ENCODE measurements around the gene MTOR.

Gene MTOR

GRCh38 chr1:11198851-11199594 is 63.3 kb downstream of the MTOR start:
- Histone ChIP-seq H3K36me3 (ENCODE audit: control insufficient read depth, insufficient read depth, low read length) (peaks cover 32% of the 10 kb centered on the region), H3K4me1 (ENCODE audit: control insufficient read depth, insufficient read depth, low read length) (no peaks in the 10 kb centered on the region), H3K4me3 (ENCODE audit: low read length) (no peak overlapping the region), H3K27me3 (ENCODE audit: control insufficient read depth, insufficient read depth, low read length) (no peaks in the 10 kb centered on the region), H3K9ac (ENCODE audit: low read length) (no peak overlapping the region), H3K27ac (ENCODE audit: low read depth, low read length) (no peak overlapping the region)

DNA sequence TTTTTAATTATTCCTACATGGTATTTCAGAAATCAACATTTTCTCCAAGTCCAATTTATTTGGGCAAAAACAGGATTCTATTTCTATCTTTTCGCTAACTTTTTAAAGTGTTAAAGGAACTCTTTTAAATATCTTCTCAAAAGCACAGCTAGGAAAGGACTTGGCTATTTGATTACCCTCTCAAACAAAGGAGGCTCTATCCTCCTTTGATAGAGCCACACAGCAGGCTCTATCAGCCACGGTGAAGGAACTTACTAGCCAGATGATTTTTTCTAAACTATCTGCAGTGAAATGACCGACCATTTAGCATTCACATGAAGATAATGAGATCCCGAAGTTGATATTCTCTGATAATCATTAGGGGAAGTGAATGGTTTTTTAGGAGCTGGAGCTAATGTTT is 64.1 kb downstream of the MTOR start:
- Histone ChIP-seq H3K27ac (ENCODE audit: low read depth, low read length) (no peak overlapping the region), H3K9ac (ENCODE audit: low read length) (no peak overlapping the region), H3K4me3 (ENCODE audit: low read length) (no peak overlapping the region), H3K36me3 (ENCODE audit: control insufficient read depth, insufficient read depth, low read length) (peaks cover 38% of the 10 kb centered on the region), H3K27me3 (ENCODE audit: control insufficient read depth, insufficient read depth, low read length) (no peaks in the 10 kb centered on the region), H3K4me1 (ENCODE audit: control insufficient read depth, insufficient read depth, low read length) (no peaks in the 10 kb centered on the region)

DNA sequence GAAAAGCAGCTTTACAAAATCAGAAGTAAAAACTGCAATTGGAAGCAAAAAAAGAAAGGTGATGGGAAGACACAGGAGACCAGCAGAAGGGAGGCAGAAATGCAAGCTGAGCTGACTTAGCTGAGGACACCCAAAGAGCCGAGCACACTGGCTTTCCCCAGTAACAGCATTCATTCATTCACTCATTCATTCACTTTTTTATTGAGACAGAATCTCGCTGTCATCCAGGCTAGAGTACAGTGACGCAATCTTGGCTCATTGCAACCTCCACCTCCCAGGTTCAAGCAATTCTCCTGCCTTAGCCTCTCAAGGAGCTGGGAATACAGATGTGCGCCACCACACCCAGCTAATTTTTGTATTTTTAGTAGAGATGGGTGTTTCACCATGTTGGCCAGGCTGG is 65.0 kb downstream of the MTOR start:
- Histone ChIP-seq H3K27me3 (ENCODE audit: control insufficient read depth, insufficient read depth, low read length) (no peaks in the 10 kb centered on the region), H3K27ac (ENCODE audit: low read depth, low read length) (no peak overlapping the region), H3K36me3 (ENCODE audit: control insufficient read depth, insufficient read depth, low read length) (peaks cover 39% of the 10 kb centered on the region), H3K4me1 (ENCODE audit: control insufficient read depth, insufficient read depth, low read length) (no peaks in the 10 kb centered on the region), H3K4me3 (ENCODE audit: low read length) (no peak overlapping the region), H3K9ac (ENCODE audit: low read length) (no peak overlapping the region)

GRCh38 chr1:11196945-11197344 is 65.4 kb downstream of the MTOR start:
- Histone ChIP-seq H3K27ac (ENCODE audit: low read depth, low read length) (no peak overlapping the region), H3K4me3 (ENCODE audit: low read length) (no peak overlapping the region), H3K27me3 (ENCODE audit: control insufficient read depth, insufficient read depth, low read length) (no peaks in the 10 kb centered on the region), H3K4me1 (ENCODE audit: control insufficient read depth, insufficient read depth, low read length) (no peaks in the 10 kb centered on the region), H3K36me3 (ENCODE audit: control insufficient read depth, insufficient read depth, low read length) (peaks cover 39% of the 10 kb centered on the region), H3K9ac (ENCODE audit: low read length) (no peak overlapping the region)

GRCh38 chr1:11194407-11195176 is 67.8 kb downstream of the MTOR start:
- Histone ChIP-seq H3K36me3 (ENCODE audit: control insufficient read depth, insufficient read depth, low read length) (peaks cover 37% of the 10 kb centered on the region), H3K9ac (ENCODE audit: low read length) (no peak overlapping the region), H3K4me1 (ENCODE audit: control insufficient read depth, insufficient read depth, low read length) (no peaks in the 10 kb centered on the region), H3K27me3 (ENCODE audit: control insufficient read depth, insufficient read depth, low read length) (no peaks in the 10 kb centered on the region), H3K4me3 (ENCODE audit: low read length) (no peak overlapping the region), H3K27ac (ENCODE audit: low read depth, low read length) (no peak overlapping the region)

- no peaks in the 10 kb centered on the region for H3K27me3 ChIP-seq (ENCODE audit: control insufficient read depth, insufficient read depth, low read length)
- peaks cover 27% of the 10 kb centered on the region for H3K36me3 ChIP-seq (ENCODE audit: control insufficient read depth, insufficient read depth, low read length)
- H3K4me1 ChIP-seq (ENCODE audit: control insufficient read depth, insufficient read depth, low read length) = no peaks in the 10 kb centered on the region
- H3K27ac ChIP-seq (ENCODE audit: low read depth, low read length) = no peak overlapping the region
- H3K9ac ChIP-seq (ENCODE audit: low read length) = no peak overlapping the region
- no peak overlapping the region for H3K4me3 ChIP-seq (ENCODE audit: low read length)
Measured at GRCh38 chr1:11193376-11193775, 69.0 kb downstream of the MTOR start.

DNA sequence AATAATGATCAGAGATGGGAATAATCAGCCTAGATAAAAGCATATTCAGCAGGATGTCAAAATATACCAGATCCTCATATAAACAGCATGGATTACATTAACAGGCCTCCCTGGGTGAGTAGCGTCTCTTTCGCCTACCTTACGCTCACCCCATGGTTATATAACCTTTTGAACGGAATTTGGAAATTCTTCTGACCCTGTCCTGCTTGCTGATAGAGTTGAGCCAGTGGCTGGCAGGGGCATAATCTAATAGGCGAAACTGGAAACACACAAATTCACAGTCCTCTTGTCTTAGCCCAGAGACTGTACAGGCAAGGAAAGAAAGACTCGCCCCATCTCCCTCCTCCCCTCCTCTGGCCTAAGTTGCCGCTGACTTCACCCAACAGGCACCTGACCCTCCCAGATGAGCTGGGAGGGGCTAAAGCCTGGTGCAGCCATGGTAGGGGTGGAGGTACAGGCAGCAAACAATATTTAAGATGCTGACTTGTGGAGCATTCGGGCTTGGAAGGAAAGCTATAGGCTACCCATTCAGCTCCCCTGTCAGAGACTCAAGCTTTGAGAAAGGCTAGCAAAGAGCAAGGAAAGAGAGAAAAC is 73.4 kb downstream of the MTOR start, which contains the start of gene ANGPTL7:
Gene ANGPTL7, plus strand, starts transcription at position 498 of the 594 bp plus-strand sequence. CDS start 225 bp downstream, outside the sequence.
- Histone ChIP-seq H3K36me3 (ENCODE audit: control insufficient read depth, insufficient read depth, low read length) (peaks cover 7% of the 10 kb centered on the region), H3K9ac (ENCODE audit: low read length) (no peak within 1 kb of the TSS), H3K27ac (ENCODE audit: low read depth, low read length) (peak within 1 kb of the TSS; percentile 20), H3K27me3 (ENCODE audit: control insufficient read depth, insufficient read depth, low read length) (no peaks in the 10 kb centered on the region), H3K4me3 (ENCODE audit: low read length) (no peak within 1 kb of the TSS), H3K4me1 (ENCODE audit: control insufficient read depth, insufficient read depth, low read length) (no peaks in the 10 kb centered on the region)

DNA sequence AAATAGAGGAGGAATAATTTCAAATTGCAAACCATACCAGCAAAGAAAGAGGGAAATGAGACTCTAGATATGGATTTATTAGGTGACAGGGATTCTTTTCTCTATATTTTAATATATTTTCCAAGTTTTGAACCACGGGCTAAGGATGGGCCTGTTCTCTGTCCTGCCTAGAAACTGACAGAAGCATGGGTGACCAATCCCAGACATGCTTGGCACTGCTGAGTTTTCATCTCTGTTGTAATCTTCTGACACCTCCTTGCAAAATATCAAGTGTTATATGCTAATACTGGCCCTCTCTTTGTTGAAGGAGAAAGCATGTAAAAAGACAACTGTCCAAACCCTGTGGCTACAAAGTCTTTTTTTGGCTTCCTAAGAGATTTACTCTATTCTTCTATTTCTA is 74.0 kb downstream of the MTOR start:
- no peak overlapping the region for H3K4me3 ChIP-seq (ENCODE audit: low read length)
- peak overlapping the region; percentile 20 for H3K27ac ChIP-seq (ENCODE audit: low read depth, low read length)
- no peaks in the 10 kb centered on the region for H3K4me1 ChIP-seq (ENCODE audit: control insufficient read depth, insufficient read depth, low read length)
- peaks cover 2% of the 10 kb centered on the region for H3K36me3 ChIP-seq (ENCODE audit: control insufficient read depth, insufficient read depth, low read length)
- no peak overlapping the region for H3K9ac ChIP-seq (ENCODE audit: low read length)
- no peaks in the 10 kb centered on the region for H3K27me3 ChIP-seq (ENCODE audit: control insufficient read depth, insufficient read depth, low read length)

GRCh38 chr1:11187931-11188330 is 74.4 kb downstream of the MTOR start:
- Histone ChIP-seq H3K27ac (ENCODE audit: low read depth, low read length) (no peak overlapping the region), H3K27me3 (ENCODE audit: control insufficient read depth, insufficient read depth, low read length) (no peaks in the 10 kb centered on the region), H3K36me3 (ENCODE audit: control insufficient read depth, insufficient read depth, low read length) (no peaks in the 10 kb centered on the region), H3K9ac (ENCODE audit: low read length) (no peak overlapping the region), H3K4me3 (ENCODE audit: low read length) (no peak overlapping the region), H3K4me1 (ENCODE audit: control insufficient read depth, insufficient read depth, low read length) (no peaks in the 10 kb centered on the region)

GRCh38 chr1:11187494-11187893 is 74.9 kb downstream of the MTOR start:
- H3K36me3 ChIP-seq (ENCODE audit: control insufficient read depth, insufficient read depth, low read length) = no peaks in the 10 kb centered on the region
- H3K4me1 ChIP-seq (ENCODE audit: control insufficient read depth, insufficient read depth, low read length) = no peaks in the 10 kb centered on the region
- H3K27me3 ChIP-seq (ENCODE audit: control insufficient read depth, insufficient read depth, low read length) = no peaks in the 10 kb centered on the region
- no peak overlapping the region for H3K27ac ChIP-seq (ENCODE audit: low read depth, low read length)
- no peak overlapping the region for H3K9ac ChIP-seq (ENCODE audit: low read length)
- H3K4me3 ChIP-seq (ENCODE audit: low read length) = no peak overlapping the region

DNA sequence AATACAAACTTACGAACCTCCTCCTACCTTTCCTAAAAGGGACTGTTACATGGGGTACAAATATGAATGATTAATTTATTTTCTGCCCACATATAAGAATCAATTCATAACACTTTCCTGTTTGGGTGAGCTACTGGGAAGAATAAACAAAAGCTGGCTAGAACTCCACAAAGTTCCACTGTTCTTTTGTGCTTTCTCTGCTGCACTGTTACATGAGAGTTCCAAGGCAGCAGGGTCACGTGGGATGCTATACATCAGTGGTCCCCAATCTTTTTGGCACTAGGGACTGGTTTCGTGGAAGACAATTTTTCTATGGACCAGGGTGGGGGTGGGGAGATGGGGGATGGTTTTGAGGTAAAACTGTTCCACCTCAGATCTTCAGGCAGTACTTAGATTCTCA is 75.4 kb downstream of the MTOR start:
- H3K4me1 ChIP-seq (ENCODE audit: control insufficient read depth, insufficient read depth, low read length) = no peaks in the 10 kb centered on the region
- H3K4me3 ChIP-seq (ENCODE audit: low read length) = no peak overlapping the region
- no peaks in the 10 kb centered on the region for H3K27me3 ChIP-seq (ENCODE audit: control insufficient read depth, insufficient read depth, low read length)
- no peaks in the 10 kb centered on the region for H3K36me3 ChIP-seq (ENCODE audit: control insufficient read depth, insufficient read depth, low read length)
- no peak overlapping the region for H3K9ac ChIP-seq (ENCODE audit: low read length)
- no peak overlapping the region for H3K27ac ChIP-seq (ENCODE audit: low read depth, low read length)

DNA sequence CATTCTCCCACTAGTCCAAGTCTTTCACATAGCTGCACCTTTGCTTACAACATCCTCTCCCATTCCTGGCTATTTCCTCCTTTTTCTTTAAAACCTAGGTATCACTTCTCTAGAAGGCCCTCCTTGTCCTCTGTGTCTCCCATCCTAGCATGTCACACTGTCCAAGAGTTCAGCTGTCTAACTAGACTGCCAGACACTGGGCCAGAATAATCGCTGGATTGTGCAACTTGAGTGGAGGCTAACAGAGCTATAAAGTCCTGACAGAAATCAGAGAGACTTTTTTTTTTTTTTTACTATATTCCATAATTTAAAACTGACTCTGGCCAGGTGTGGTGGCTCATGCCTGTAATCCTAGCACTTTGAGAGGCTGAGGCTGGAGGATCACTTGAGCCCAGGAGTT is 77.4 kb downstream of the MTOR start:
- Histone ChIP-seq H3K4me1 (ENCODE audit: control insufficient read depth, insufficient read depth, low read length) (no peaks in the 10 kb centered on the region), H3K27ac (ENCODE audit: low read depth, low read length) (no peak overlapping the region), H3K27me3 (ENCODE audit: control insufficient read depth, insufficient read depth, low read length) (no peaks in the 10 kb centered on the region), H3K9ac (ENCODE audit: low read length) (no peak overlapping the region), H3K4me3 (ENCODE audit: low read length) (no peak overlapping the region), H3K36me3 (ENCODE audit: control insufficient read depth, insufficient read depth, low read length) (no peaks in the 10 kb centered on the region)

Measured in rectal smooth muscle tissue (tissue), 1 donor.